ENCODE results near the gene INS. TPM values are rescaled to one million over a fixed set of nuclear protein-coding genes. Genes with fewer than 3 reads are reported as not detected.

INS gene
- total RNA-seq, 1 donor from 2014 or later, result not detected

DNA sequence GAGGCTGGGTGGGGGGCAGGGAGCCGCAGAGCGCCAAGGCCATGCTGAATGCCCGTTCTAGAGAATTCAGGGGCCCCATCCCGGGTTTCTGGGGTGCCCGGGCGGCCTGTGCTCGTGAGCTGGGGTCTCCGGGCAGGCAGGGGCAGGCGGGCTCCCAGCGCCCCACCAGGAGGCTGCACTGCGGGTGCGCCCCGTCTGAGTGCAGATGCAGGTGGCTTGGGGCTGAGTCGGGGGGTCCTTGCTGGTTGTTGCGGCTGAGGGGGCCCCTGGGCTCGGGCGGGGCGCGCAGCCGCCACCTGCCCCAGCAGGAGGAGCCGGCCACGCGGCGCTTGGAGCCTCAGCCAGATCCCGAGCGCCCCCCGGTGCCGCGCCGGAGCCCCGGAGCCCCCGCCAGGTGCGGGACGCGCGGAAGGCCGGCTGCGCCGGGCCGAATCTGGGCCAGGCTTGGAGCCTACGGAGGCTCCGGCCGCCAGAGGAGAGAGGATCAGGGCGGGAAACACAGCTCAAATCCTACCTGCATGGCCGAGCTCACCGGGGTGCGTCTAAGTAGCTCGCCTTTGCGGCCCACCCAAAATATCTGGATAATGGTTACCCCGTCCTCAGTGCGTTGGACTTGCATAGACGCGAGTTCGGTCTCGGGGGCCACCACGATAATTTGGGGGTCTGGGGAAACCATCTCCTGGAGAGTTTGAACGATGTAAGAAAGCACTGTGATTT is 21.2 kb downstream of the INS start:
- Mint-ChIP-seq H3K27me3 (ENCODE audit: low read depth) (peaks cover 55% of the 10 kb centered on the region), H3K36me3 (ENCODE audit: low read depth) (no peaks in the 10 kb centered on the region), H3K27ac (no peak overlapping the region), H3K9me3 (peaks cover 3% of the 10 kb centered on the region), H3K4me1 (ENCODE audit: low read depth) (peaks cover 14% of the 10 kb centered on the region), H3K4me3 (ENCODE audit: low read depth) (no peak overlapping the region)
- intact Hi-C loops (cut with micrococcal nuclease), result loop anchor here (2.0 to 10.0 kb wide), 2 partner anchors 129 to 565 kb away; partner anchors contain the start of gene DUSP8
- DNase-seq (ENCODE audit: low spot score), result no peak

DNA sequence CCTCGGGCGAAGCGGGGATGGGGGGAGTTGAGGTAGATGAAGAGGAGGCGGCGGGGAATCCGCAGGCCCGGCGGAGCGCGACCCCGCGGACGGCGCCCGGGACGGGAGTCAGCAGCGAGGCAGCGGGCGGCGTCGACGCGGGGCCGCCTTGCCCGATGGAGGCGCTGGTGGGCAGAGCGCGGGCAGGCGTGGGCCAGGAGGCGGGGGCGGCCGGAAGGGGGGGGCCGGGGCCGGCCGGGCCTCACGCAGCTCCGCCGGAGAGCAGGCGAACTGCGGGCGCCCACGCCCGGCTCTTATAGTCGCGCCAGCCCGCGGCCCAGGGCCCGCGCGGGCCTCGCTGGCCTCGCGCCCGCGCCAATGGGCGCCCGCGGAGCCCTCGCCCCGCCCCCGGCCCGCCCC is 21.9 kb downstream of the INS start, which contains the start of gene IGF2:
Gene IGF2 (minus strand): TSS at position 267 of the 399 bp plus-strand sequence. CDS start 3,866 bp downstream, outside the sequence.
- no peak within 1 kb of the TSS for H3K4me3 Mint-ChIP-seq (ENCODE audit: low read depth)
- peaks cover 14% of the 10 kb centered on the region for H3K4me1 Mint-ChIP-seq (ENCODE audit: low read depth)
- peaks cover 56% of the 10 kb centered on the region for H3K27me3 Mint-ChIP-seq (ENCODE audit: low read depth)

DNA sequence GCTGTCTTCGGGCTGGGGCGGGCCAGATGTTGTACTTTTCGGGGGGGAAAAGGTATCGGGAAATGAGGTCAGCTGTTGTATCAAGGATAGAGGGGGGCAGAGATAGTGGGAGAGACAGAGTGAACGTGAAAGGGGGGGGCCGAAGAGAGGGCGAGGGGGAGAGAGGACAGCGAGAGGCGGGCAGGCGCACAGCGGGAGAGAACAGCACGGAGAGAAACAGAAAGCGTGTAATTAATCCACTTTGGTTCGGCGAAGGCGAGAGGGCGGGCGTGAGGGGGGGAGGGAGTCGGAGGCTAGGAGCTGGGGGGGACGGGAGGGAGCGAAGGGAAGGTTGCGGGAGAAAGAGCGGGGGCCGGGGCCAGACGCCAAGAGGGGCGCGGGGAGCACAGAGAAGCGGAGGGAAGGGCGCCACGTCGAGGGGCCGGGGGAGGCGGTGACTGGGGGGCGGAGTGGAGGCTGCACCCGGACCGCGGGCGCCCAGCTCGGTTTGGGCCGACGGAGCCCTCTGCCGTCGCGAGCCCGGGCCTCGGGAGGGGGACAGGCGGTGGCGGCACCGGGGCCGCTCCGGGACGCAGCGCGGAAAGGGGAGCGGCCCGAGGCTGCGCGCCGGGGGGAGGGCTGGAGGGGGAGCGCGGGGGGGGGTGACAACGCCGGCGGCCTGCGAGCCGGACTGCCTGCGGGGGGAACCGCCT is 22.4 kb downstream of the INS start:
- Mint-ChIP-seq H3K36me3 (ENCODE audit: low read depth) (no peaks in the 10 kb centered on the region), H3K4me1 (ENCODE audit: low read depth) (peaks cover 14% of the 10 kb centered on the region), H3K9me3 (peaks cover 3% of the 10 kb centered on the region), H3K27ac (no peak overlapping the region), H3K27me3 (ENCODE audit: low read depth) (peaks cover 57% of the 10 kb centered on the region), H3K4me3 (ENCODE audit: low read depth) (no peak overlapping the region)
- DNase-seq (ENCODE audit: low spot score), result no peak
- intact Hi-C loops (cut with micrococcal nuclease), result no loop called here

More for the DNA sequence above, 21.9 kb downstream of the INS start, which contains the start of gene IGF2:
- no peak for DNase-seq (ENCODE audit: low spot score)
- Mint-ChIP-seq H3K36me3 (ENCODE audit: low read depth) (no peaks in the 10 kb centered on the region), H3K27ac (no peak within 1 kb of the TSS), H3K9me3 (peaks cover 3% of the 10 kb centered on the region)
- intact Hi-C loops (cut with micrococcal nuclease), result no loop called here

DNA sequence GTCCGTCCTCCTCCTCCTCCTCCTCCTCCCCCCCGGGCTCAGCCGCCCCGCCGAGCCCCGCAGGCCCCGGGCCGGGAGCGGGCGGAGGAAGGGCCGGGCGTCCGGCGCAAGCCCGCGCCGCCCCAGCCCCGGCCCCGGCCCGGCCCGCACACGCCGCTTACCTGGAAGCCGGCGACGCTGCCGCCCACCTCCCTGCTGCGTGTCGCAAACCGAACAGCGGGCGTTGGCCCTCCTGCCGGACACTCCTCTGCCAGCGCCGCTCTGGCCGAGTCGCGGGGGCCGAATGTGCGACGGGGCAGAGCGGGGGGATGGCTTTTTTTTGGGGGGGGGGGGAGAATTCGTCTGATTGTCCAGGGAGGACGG is 23.0 kb downstream of the INS start:
- no peak overlapping the region for H3K27ac Mint-ChIP-seq
- peaks cover 13% of the 10 kb centered on the region for H3K4me1 Mint-ChIP-seq (ENCODE audit: low read depth)
- no peak overlapping the region for H3K4me3 Mint-ChIP-seq (ENCODE audit: low read depth)
- peaks cover 60% of the 10 kb centered on the region for H3K27me3 Mint-ChIP-seq (ENCODE audit: low read depth)
- intact Hi-C loops (cut with micrococcal nuclease), result no loop called here
- no peaks in the 10 kb centered on the region for H3K36me3 Mint-ChIP-seq (ENCODE audit: low read depth)
- DNase-seq (ENCODE audit: low spot score), result no peak
- H3K9me3 Mint-ChIP-seq, result peaks cover 2% of the 10 kb centered on the region

- H3K4me3 Mint-ChIP-seq (ENCODE audit: low read depth), result no peak overlapping the region
- peaks cover 56% of the 10 kb centered on the region for H3K27me3 Mint-ChIP-seq (ENCODE audit: low read depth)
- H3K4me1 Mint-ChIP-seq (ENCODE audit: low read depth), result peaks cover 7% of the 10 kb centered on the region
- H3K27ac Mint-ChIP-seq, result no peak overlapping the region
- no peaks in the 10 kb centered on the region for H3K9me3 Mint-ChIP-seq
- intact Hi-C loops (cut with micrococcal nuclease), result no loop called here
- H3K36me3 Mint-ChIP-seq (ENCODE audit: low read depth), result no peaks in the 10 kb centered on the region
- no peak for DNase-seq (ENCODE audit: low spot score)
These were observed 23.6 kb downstream of the INS start for GRCh38 chr11:2137202-2138067.

- Mint-ChIP-seq H3K4me3 (ENCODE audit: low read depth) (no peak overlapping the region), H3K36me3 (ENCODE audit: low read depth) (no peaks in the 10 kb centered on the region), H3K9me3 (no peaks in the 10 kb centered on the region), H3K4me1 (ENCODE audit: low read depth) (peaks cover 3% of the 10 kb centered on the region), H3K27ac (no peak overlapping the region), H3K27me3 (ENCODE audit: low read depth) (peaks cover 50% of the 10 kb centered on the region)
- DNase-seq (ENCODE audit: low spot score), result no peak
- intact Hi-C loops (cut with micrococcal nuclease), result no loop called here
These were observed 24.1 kb downstream of the INS start for GRCh38 chr11:2136952-2137201.

DNA sequence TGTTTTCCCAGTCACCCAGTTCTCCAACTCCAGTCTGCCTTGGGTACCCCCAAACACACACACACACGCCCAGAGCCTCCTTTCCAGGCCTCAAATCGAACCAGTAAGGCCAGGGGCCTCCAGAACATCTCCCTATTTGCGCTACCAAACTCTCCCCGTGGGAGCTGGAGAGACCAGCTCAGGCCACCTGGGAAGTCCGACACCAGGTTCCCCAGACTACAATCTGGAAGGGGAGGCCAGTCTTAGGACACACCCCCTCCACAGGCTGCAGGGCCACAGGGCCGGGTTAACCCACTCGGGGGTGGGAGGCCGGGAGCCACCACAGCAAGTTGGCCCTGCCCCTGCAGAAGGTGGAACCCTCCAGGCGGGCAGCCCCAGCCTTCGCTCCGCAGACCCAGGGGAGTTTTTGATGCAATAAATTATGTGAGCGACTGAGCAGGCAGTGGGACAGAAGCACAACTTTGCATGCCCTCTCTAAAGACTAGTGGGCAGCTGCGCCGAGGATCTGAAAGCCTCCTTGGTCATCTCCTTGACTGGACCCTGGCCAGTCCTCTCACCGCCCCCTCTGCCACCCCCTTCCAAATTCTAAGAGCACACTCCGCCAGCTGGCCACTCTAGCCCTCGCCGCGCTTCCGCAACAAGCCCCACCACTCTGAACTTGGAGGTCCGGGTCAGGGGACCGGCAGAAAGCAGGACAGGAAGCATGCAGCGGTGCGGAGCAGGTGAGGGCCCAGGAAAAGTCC is 24.6 kb downstream of the INS start:
- DNase-seq (ENCODE audit: low spot score), result no peak
- no peaks in the 10 kb centered on the region for H3K36me3 Mint-ChIP-seq (ENCODE audit: low read depth)
- intact Hi-C loops (cut with micrococcal nuclease), result no loop called here
- peaks cover 2% of the 10 kb centered on the region for H3K9me3 Mint-ChIP-seq
- peaks cover 2% of the 10 kb centered on the region for H3K4me1 Mint-ChIP-seq (ENCODE audit: low read depth)
- H3K27ac Mint-ChIP-seq, result no peak overlapping the region
- no peak overlapping the region for H3K4me3 Mint-ChIP-seq (ENCODE audit: low read depth)
- H3K27me3 Mint-ChIP-seq (ENCODE audit: low read depth), result peaks cover 50% of the 10 kb centered on the region

DNA sequence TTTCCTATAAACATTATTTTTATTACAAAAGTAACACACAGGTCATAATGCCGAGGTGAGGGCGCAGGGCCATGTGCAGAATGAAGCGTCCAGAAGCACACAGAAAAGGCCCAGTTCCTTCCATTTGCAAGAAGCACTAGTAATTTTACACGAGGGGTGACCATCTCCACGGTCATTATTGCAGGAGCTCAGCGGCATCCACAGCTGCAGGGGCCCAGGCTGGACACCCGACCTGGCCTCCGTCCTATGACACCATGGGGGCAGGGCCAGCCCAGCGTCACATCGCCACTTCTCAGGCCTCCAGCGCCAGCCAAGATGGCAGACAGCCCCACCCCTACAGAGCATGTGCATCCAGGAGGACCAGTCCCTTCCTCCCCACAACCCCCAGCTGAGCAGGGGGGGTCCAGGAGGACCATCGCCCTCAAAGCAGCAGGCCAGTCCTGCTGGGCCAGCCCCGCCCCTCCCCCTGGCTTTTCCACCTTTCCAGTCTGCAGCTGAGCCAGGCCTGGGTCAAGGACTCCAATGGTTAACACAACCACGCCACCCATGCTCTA is 25.3 kb downstream of the INS start:
- Mint-ChIP-seq H3K27me3 (ENCODE audit: low read depth) (peaks cover 45% of the 10 kb centered on the region), H3K27ac (no peak overlapping the region), H3K4me1 (ENCODE audit: low read depth) (no peaks in the 10 kb centered on the region), H3K4me3 (ENCODE audit: low read depth) (no peak overlapping the region), H3K9me3 (peaks cover 5% of the 10 kb centered on the region), H3K36me3 (ENCODE audit: low read depth) (no peaks in the 10 kb centered on the region)
- no peak for DNase-seq (ENCODE audit: low spot score)
- intact Hi-C loops (cut with micrococcal nuclease), result no loop called here

GRCh38 chr11:2135018-2135569 is 25.9 kb downstream of the INS start:
- Mint-ChIP-seq H3K27ac (no peak overlapping the region), H3K4me3 (ENCODE audit: low read depth) (no peak overlapping the region), H3K36me3 (ENCODE audit: low read depth) (no peaks in the 10 kb centered on the region), H3K27me3 (ENCODE audit: low read depth) (peaks cover 44% of the 10 kb centered on the region), H3K9me3 (peaks cover 5% of the 10 kb centered on the region), H3K4me1 (ENCODE audit: low read depth) (no peaks in the 10 kb centered on the region)
- intact Hi-C loops (cut with micrococcal nuclease), result no loop called here
- DNase-seq (ENCODE audit: low spot score), result no peak

- Mint-ChIP-seq H3K27ac (no peak overlapping the region), H3K36me3 (ENCODE audit: low read depth) (no peaks in the 10 kb centered on the region), H3K9me3 (peaks cover 5% of the 10 kb centered on the region), H3K4me1 (ENCODE audit: low read depth) (no peaks in the 10 kb centered on the region), H3K4me3 (ENCODE audit: low read depth) (no peak overlapping the region), H3K27me3 (ENCODE audit: low read depth) (peaks cover 42% of the 10 kb centered on the region)
- intact Hi-C loops (cut with micrococcal nuclease), result no loop called here
- DNase-seq (ENCODE audit: low spot score), result no peak
These were observed 26.7 kb downstream of the INS start for GRCh38 chr11:2134022-2135010.

- H3K27me3 Mint-ChIP-seq (ENCODE audit: low read depth), result peaks cover 42% of the 10 kb centered on the region
These were observed 27.6 kb downstream of the INS start for GRCh38 chr11:2133241-2134021.

More at GRCh38 chr11:2133241-2134021, 27.6 kb downstream of the INS start:
- no peaks in the 10 kb centered on the region for H3K36me3 Mint-ChIP-seq (ENCODE audit: low read depth)
- no peaks in the 10 kb centered on the region for H3K4me1 Mint-ChIP-seq (ENCODE audit: low read depth)
- no peak overlapping the region for H3K27ac Mint-ChIP-seq
- DNase-seq (ENCODE audit: low spot score), result no peak
- intact Hi-C loops (cut with micrococcal nuclease), result no loop called here
- H3K4me3 Mint-ChIP-seq (ENCODE audit: low read depth), result no peak overlapping the region
- H3K9me3 Mint-ChIP-seq, result peaks cover 5% of the 10 kb centered on the region

Measured in activated T-helper 2 cell treated with anti-CD3 and anti-CD28 coated beads, Interferon-gamma antibody, Interleukin-2, Interleukin-4, amounts not matched to agents 10 μg/mL and 5 μg/mL and 100 μg/mL, durations not matched to agents 14 hours and 24 hours and 36 hours (primary cell).